Nephron (organoid): ENCODE measurements around the gene TTLL10.
A peak's percentile ranks its signal among the peaks of the same experiment; 100 is the strongest.
"Not testable (repeated sequence)": the region's sequence is repeated elsewhere in the genome, so short reads cannot be mapped to it uniquely, and the experiment has no call there.

Source experiments
- H3K27ac Mint-ChIP-seq, 3 experiments: 2 replicates each; pipeline ENCODE4 v1.8.0; 2020; ENCODE audit warnings: mixed read lengths in 3 of 3, mild to moderate bottlenecking in 2 of 3, moderate library complexity in 1 of 3
- H3K27me3 Mint-ChIP-seq: 2 replicates; pipeline ENCODE4 v1.8.0; 2021; ENCODE audit warnings: low read depth, mild to moderate bottlenecking, moderate library complexity, mixed read lengths
- H3K36me3 Mint-ChIP-seq: 2 replicates; pipeline ENCODE4 v1.8.0; 2020; ENCODE audit warnings: low read depth, mixed read lengths
- H3K4me1 Mint-ChIP-seq: 2 replicates; pipeline ENCODE4 v1.8.0; 2020; ENCODE audit warnings: mixed read lengths
- H3K4me3 Mint-ChIP-seq, 3 experiments: 2 replicates each; pipeline ENCODE4 v1.8.0; 2020; ENCODE audit warnings: mild to moderate bottlenecking in 3 of 3, mixed read lengths in 3 of 3, moderate library complexity in 2 of 3
- H3K9me3 Mint-ChIP-seq: 2 replicates; pipeline ENCODE4 v1.8.0; 2020; ENCODE audit warnings: mixed read lengths
- TF ChIP-seq, protein P1 (sequence below), 3 experiments: fragments of 200-600 bp; sonication (generic); IDR thresholded peaks; one replicate each; pipeline ENCODE4 v1.5.0; 2021; ENCODE audit warnings: antibody characterized with exemption in 3 of 3; ENCODE audit not compliant: unreplicated experiment in 3 of 3

The TTLL10 gene

GRCh38 chr1:1170215-1171091 lies 3.2 kb upstream of the TTLL10 start:
- peaks cover 26% of the 10 kb centered on the region for H3K27me3 Mint-ChIP-seq
- no peaks in the 10 kb centered on the region for H3K9me3 Mint-ChIP-seq
- peak overlapping the region in 2 of 3 experiments; percentile 69 to 90 for H3K27ac Mint-ChIP-seq
- peaks cover 9% of the 10 kb centered on the region for H3K4me1 Mint-ChIP-seq
- H3K36me3 Mint-ChIP-seq, result no peaks in the 10 kb centered on the region
- TF ChIP-seq, protein P1, sequence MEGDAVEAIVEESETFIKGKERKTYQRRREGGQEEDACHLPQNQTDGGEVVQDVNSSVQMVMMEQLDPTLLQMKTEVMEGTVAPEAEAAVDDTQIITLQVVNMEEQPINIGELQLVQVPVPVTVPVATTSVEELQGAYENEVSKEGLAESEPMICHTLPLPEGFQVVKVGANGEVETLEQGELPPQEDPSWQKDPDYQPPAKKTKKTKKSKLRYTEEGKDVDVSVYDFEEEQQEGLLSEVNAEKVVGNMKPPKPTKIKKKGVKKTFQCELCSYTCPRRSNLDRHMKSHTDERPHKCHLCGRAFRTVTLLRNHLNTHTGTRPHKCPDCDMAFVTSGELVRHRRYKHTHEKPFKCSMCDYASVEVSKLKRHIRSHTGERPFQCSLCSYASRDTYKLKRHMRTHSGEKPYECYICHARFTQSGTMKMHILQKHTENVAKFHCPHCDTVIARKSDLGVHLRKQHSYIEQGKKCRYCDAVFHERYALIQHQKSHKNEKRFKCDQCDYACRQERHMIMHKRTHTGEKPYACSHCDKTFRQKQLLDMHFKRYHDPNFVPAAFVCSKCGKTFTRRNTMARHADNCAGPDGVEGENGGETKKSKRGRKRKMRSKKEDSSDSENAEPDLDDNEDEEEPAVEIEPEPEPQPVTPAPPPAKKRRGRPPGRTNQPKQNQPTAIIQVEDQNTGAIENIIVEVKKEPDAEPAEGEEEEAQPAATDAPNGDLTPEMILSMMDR (IDR thresholded peaks at IDR 0.05; ENCODE audit: unreplicated experiment in 3 of 3), result no peak
- H3K4me3 Mint-ChIP-seq, result peak overlapping the region in 2 of 3 experiments; percentile 2

DNA sequence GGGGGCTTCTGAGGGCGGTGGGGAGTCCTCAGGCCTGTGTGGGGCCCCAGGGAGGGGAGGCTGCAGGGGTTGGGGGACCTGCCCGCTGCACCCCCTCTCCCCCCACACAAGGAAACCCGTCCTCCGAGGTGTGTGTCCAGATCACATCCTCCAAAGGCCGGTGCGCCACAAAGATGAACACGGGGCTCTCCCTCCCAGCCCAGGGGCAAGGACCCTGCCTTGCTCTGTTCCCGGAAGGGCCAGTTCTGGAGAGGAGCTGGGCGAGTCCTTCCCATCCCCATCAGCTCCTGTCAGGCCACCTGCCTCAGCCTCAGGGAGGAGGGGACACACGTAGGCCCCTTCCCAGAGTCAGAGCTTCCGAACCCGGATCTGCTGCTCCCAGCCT lies 2.5 kb upstream of the TTLL10 start:
- Mint-ChIP-seq H3K36me3 (no peaks in the 10 kb centered on the region), H3K9me3 (no peaks in the 10 kb centered on the region), H3K27me3 (peaks cover 33% of the 10 kb centered on the region), H3K27ac (no peak overlapping the region), H3K4me3 (no peak overlapping the region), H3K4me1 (peaks cover 5% of the 10 kb centered on the region)
- TF ChIP-seq, protein P1 (IDR thresholded peaks at IDR 0.05; ENCODE audit: unreplicated experiment in 3 of 3), result no peak

- Mint-ChIP-seq H3K36me3 (no peaks in the 10 kb centered on the region), H3K27ac (no peak overlapping the region)
- TF ChIP-seq, protein P1 (IDR thresholded peaks at IDR 0.05; ENCODE audit: unreplicated experiment in 3 of 3), result no peak
Measured at GRCh38 chr1:1171546-1172340, 1.9 kb upstream of the TTLL10 start.

DNA sequence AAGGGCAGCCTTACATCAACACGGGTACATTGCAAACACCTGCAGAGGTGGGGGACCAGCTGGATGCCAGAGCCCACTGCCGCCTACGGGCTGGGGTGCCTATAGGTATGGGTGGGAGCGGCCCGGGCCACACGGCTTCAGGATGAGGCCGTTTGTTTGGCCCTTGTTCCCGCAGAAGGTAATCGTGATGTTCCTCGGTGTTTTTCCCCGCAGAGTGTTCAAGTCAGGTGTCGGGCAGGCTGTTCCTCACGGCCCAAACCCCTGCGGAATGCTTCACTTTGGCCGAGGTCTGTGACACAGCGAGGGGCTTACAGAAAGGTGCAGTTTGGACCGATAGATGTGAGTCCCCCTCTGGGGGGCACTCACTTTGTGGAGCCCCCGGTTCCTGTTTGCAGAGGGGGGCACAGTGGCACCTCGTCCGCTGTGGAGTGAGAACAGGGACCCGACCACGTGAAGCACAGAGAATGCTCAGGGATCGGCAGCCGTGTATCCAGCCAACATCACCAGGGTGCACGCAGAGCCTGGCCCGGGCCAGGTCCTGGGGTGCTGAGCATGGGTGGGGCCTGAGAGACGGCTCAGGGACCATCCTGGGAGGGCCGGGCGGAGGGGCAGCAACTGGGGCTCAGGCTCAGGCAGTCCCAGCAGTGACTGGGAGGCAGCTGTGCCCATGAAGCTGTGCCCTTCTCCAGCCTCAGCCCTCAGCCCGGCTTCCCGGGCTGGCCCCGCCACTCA lies 453 bp upstream of the TTLL10 start:
- H3K27ac Mint-ChIP-seq, result no peak overlapping the region
- TF ChIP-seq, protein P1 (IDR thresholded peaks at IDR 0.05; ENCODE audit: unreplicated experiment in 3 of 3), result no peak
- no peak overlapping the region for H3K4me3 Mint-ChIP-seq
- peaks cover 11% of the 10 kb centered on the region for H3K4me1 Mint-ChIP-seq
- peaks cover 46% of the 10 kb centered on the region for H3K27me3 Mint-ChIP-seq
- no peaks in the 10 kb centered on the region for H3K9me3 Mint-ChIP-seq
- H3K36me3 Mint-ChIP-seq, result no peaks in the 10 kb centered on the region

More at GRCh38 chr1:1171546-1172340, 1.9 kb upstream of the TTLL10 start:
- peaks cover 37% of the 10 kb centered on the region for H3K27me3 Mint-ChIP-seq
- no peaks in the 10 kb centered on the region for H3K9me3 Mint-ChIP-seq
- H3K4me1 Mint-ChIP-seq, result peaks cover 7% of the 10 kb centered on the region
- H3K4me3 Mint-ChIP-seq, result no peak overlapping the region

- Mint-ChIP-seq H3K36me3 (no peaks in the 10 kb centered on the region), H3K4me3 (no peak overlapping the region), H3K9me3 (no peaks in the 10 kb centered on the region), H3K27ac (no peak overlapping the region), H3K27me3 (peaks cover 43% of the 10 kb centered on the region), H3K4me1 (peaks cover 5% of the 10 kb centered on the region)
- TF ChIP-seq, protein P1 (IDR thresholded peaks at IDR 0.05; ENCODE audit: unreplicated experiment in 3 of 3), result no peak
Measured at GRCh38 chr1:1175221-1176062, 1.8 kb downstream of the TTLL10 start.

DNA sequence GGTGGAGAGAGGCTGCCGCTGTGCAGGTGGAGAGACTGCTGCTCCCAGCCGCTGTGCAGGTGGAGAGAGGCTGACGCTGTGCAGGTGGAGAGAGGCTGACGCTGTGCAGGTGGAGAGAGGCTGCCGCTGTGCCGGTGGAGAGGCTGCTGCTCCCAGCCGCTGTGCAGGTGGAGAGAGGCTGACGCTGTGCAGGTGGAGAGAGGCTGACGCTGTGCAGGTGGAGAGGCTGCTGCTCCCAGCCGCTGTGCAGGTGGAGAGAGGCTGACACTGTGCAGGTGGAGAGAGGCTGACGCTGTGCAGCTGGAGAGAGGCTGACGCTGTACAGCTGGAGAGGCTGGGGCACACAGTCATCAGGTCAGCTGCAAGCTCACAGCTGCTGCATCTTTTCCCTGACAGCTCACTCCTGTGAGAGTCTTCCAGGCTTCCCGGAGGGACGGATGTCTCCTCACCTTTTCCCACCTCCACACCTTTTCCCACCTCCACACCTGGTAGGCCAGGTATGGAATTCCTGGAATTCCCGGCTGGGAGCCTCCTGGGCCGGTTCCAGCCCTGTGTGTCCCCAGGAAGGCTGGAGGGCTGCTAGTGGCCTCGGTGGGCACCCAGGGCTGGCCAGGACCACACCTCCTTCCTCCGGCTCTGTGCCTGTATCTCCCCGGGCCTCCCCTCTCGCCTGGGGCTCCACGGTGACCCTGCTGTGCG lies 2.5 kb downstream of the TTLL10 start:
- not testable (repeated sequence) for H3K27ac Mint-ChIP-seq, H3K4me3 Mint-ChIP-seq, H3K4me1 Mint-ChIP-seq, H3K36me3 Mint-ChIP-seq, H3K9me3 Mint-ChIP-seq
- H3K27me3 Mint-ChIP-seq, result peaks cover 46% of the 10 kb centered on the region
